Testis (tissue), 2 donors: Measurements from ENCODE around the gene KCNAB2.

Experiments used
- POLR2A ChIP-seq: fragments of 450-650 bp; IDR thresholded peaks from one replicate; pipeline ENCODE4 v1.6.1; 2017; ENCODE audit warnings: antibody characterized with exemption, mild to moderate bottlenecking, moderate library complexity
- TF ChIP-seq, protein P1 (sequence below), 3 experiments: fragments of 450-650 bp in 2 of 3; fragments of 200-600 bp in 1 of 3; sonication (generic) in 1 of 3; IDR thresholded peaks; one replicate each; pipeline ENCODE4 v1.5.1; 2016 to 2019; ENCODE audit warnings: antibody characterized with exemption in 3 of 3, mild to moderate bottlenecking in 2 of 3, moderate library complexity in 1 of 3

DNA sequence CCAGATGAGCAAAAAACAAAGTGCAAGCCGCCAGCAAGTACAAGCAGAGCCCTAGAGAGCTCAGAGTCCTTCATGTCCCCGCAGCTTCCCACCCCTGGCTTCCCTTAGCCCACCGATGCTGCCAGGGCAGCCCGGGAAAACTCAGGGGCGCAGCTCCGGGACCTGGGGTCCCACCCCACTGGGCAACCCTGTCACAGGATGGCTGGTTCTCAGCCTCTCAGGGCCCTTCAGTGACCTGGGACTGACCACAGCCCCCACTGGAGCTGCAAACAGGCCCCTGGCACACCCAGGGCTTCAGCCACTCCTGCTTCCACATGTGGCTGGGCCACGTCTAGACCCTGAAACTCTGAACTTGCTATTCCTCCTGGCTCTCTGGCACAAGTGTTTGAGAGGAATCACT is 84.9 kb downstream of the KCNAB2 start:
- TF ChIP-seq, protein P1, sequence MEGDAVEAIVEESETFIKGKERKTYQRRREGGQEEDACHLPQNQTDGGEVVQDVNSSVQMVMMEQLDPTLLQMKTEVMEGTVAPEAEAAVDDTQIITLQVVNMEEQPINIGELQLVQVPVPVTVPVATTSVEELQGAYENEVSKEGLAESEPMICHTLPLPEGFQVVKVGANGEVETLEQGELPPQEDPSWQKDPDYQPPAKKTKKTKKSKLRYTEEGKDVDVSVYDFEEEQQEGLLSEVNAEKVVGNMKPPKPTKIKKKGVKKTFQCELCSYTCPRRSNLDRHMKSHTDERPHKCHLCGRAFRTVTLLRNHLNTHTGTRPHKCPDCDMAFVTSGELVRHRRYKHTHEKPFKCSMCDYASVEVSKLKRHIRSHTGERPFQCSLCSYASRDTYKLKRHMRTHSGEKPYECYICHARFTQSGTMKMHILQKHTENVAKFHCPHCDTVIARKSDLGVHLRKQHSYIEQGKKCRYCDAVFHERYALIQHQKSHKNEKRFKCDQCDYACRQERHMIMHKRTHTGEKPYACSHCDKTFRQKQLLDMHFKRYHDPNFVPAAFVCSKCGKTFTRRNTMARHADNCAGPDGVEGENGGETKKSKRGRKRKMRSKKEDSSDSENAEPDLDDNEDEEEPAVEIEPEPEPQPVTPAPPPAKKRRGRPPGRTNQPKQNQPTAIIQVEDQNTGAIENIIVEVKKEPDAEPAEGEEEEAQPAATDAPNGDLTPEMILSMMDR (IDR thresholded peaks at IDR 0.05) = no peak
- no peak for TF ChIP-seq POLR2A
